HT-29 (cell line): ENCODE data around the gene POLN. TPM values are rescaled to one million over a fixed set of nuclear protein-coding genes. Genes with fewer than 3 reads are reported as not detected.
"Not testable (repeated sequence)": the region's sequence is repeated elsewhere in the genome, so short reads cannot be mapped to it uniquely, and the experiment has no call there.

Experiments used
- DNase-seq: peaks from one replicate; pipeline ENCODE4 v3.0.0-alpha.2; 2015; ENCODE audit warnings: low spot score
- total RNA-seq: library from RNA; depleted of rRNA; stranded (reverse); fragments of >200 nt; shearing (Covaris generic); gene quantifications from 2 replicates; pipeline ENCODE4 v1.2.3, GENCODE V29; 2014

The POLN gene
- total RNA-seq, 1 experiment from 2014 or later, result 0.71 TPM

GRCh38 chr4:2275546-2276251 lies 33.8 kb upstream of the POLN start:
- DNase-seq, result no peak

DNA sequence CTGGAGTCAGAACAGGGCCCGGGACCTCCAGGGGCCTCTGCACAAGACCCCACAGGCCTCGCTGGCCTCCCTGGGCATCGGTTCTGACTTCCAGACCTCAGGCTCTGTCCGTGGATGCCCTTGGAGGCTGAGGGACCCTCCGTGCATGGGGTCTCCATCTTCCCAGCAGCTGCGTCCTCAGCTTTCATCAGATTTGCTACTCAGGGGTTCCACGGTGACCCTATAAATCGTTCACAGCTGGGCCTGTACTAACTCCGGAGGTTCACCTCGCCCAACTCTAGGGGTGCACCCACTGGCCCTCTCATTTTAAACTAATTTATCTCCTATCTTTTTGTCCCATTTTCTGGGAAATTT lies 33.1 kb upstream of the POLN start:
- not testable (repeated sequence) for DNase-seq

DNA sequence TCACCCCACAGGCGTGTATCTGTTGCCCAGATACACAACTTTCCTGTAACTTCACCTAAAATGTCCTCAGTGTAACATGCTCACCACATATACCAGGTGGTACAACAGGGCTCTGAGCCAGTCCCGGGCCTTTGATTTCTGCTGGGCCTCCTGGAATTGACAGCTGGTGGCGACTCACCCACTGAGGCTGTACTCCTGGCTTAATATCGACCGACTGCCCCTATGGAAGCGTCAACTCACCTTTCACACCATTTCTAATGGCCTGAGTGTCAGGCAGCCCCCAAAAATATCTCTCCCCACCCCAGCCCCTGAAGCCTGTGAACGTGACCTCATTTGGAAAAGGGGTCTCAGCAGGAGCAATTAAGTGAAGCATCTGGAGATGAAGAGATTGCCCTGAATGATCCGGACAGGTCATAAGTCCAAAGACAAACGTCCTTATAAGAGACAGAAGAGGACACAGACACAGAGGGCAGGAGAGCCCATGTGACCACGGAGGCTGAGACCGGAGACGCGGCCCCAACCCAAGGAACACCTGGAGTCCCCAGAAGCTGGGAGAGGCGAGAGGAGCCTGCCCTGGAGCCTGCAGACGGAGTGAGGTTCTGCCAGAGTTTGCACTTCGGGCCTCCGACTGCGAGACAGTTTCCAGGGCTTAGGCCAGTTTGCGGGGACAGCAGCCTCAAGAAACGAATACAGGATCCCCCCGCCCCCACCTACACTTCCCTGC lies 32.6 kb upstream of the POLN start:
- DNase-seq, result no peak

DNA sequence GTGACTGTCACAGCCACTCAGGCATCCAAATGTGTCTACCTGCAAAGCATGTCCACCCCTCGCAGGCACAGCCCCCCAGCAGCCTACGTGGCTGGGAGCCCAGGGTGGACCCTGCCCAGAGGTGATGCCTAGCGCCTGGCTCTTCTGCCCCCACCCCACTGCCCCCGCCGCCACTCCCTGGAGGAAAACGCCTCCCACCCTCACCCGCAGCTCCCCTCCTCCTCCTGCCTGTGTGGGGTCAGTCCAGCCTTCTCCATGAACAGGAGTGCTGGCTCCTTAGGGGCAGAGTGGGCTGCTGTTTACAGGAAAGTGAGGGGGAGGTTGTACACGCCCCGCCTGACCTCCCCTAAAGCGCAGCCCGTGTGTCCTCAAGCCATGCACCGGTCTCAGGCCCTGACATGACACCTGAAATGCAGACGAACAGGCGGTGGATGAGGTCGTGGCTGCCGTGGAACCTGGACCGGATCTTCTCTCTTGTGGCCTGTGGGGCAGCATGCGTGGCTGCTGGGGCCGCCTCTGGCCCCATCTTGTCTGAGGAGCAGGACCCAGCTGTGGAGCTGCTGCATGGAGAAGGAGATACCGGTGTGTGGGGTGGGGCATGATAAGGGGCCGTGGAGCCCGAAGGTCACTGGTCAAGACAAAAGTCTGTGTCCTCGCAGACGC lies 31.9 kb upstream of the POLN start:
- DNase-seq, result no peak

GRCh38 chr4:2273221-2273620 lies 31.3 kb upstream of the POLN start:
- no peak for DNase-seq

DNA sequence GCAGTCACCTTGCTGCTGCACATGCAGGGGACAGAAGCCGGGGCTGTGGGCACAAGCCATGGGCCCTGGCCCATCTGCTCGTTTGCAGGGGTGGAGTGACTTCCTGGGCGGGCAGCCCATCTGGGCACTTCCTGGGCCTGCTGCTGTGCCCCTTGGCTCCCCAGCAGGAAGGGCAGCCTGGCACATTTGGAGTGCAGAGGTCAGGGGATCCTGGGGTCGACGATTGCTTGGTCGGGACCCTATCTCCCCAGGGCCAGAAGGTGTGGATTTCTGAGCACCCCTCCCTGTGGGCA lies 30.9 kb upstream of the POLN start:
- DNase-seq, result no peak

- no peak for DNase-seq
These were observed 30.3 kb upstream of the POLN start for GRCh38 chr4:2272026-2272827.

- DNase-seq, result no peak
These were observed 29.5 kb upstream of the POLN start for GRCh38 chr4:2271279-2272025.

- no peak for DNase-seq
These were observed 28.6 kb upstream of the POLN start for GRCh38 chr4:2270341-2271165.

DNA sequence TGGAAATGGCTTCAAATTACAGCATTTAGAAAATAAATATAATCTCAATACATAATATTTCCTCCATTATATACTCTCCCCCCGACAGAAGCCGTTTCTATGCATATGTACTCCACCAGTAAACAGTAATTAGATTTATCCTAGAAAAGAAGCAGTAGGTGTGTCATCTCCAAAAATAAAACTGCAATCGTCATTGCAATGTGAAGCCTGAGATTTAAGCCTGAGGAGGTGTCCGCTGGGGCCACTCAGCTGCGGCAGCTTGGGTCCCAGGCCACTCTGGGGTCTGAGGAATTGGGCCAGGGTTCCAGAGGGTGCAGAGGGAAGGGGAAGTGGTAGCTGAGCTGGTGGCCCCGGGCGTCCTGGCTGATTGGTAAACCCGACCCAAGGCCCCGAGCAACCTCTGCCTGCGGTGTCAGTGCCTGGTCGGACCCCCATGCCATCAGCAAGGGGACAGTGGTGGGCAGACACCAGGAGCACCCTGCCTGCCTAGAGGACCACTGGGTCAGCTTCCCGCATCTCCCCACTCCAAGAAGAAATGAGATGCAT lies 27.8 kb upstream of the POLN start:
- no peak for DNase-seq

DNA sequence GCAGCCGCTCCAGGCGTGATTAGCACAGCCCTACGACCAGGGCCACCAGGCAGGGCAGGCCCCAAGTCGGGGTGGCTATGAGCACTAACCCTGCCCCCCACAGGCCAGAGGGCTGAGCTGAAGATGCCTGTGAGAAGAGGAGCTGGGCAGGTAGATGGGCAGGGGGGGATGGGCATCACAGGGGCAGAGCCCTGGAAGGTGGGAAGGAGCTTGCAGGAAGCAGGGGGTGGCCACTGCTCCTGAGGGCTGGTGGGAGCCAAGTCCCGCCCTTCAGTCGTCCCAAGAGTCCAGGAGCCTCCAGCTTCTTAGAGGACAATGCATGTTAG lies 27.2 kb upstream of the POLN start:
- no peak for DNase-seq

- DNase-seq, result no peak
These were observed 26.7 kb upstream of the POLN start for GRCh38 chr4:2268357-2269205.

DNA sequence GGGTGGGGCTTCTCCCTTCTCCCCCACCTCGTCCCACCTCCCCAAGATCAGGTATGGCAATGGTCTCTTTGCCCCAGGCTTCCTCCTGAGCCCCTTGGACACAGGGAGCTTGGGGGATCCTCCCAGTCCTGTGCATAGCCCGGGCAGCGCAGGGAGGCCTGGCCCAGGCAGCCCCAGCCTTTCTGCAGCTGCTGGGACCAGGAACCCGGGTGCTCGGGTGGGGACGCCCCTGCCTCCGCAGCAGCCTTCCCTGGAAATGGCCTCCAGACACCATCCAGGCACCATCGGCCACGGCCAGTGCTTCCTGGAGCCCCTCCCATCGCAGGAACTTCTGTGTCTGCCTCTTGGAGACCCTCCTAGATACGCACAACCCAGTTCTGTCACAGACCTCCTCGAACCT lies 25.9 kb upstream of the POLN start:
- no peak for DNase-seq

DNA sequence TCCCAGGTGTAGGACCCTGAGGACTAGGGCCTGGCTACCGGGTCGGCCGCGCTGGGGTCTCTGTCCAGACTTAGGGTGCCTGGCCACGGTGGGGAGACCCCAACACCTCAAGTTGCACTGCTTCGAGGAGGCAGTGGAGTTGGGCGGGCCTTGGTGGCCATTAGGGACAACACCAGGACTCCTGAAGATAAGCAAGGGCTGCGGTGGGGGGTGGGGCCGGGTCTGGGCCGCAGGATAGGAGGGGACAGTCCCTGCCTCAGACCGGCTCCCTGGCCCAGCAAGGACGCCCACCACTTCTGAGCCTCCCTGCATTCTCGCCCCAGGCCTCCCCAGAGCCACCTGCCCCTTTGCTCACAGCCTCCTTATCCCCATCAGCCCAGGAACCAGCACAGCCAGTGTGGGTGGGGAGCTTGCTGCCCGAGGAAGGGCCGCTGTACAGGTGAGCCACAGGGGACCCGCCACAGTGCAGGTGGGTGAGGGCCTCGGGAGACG lies 25.4 kb upstream of the POLN start:
- no peak for DNase-seq

DNA sequence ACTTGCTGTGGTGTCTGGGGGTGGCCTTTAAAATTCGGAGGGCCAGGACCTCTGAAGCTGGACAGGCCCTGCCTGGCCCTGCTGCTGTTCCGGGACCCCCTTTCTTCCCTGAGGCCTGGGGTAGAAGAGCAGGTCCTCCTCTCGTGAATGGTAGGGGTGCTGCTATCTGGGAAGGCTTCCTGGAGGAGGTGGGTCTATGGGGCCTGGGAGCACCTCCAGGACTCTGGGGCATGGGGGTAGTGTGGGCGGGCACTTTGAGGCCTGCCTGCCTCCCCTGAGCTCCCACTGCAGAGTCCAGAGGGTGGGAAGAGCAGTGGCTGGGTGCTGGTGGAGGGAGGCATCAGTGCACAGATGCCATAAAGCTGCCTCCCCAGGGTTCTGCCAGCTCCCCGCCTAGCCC lies 24.9 kb upstream of the POLN start:
- no peak for DNase-seq

GRCh38 chr4:2266181-2266580 lies 24.3 kb upstream of the POLN start:
- DNase-seq, result no peak

GRCh38 chr4:2265113-2266110 lies 23.5 kb upstream of the POLN start:
- no peak for DNase-seq

DNA sequence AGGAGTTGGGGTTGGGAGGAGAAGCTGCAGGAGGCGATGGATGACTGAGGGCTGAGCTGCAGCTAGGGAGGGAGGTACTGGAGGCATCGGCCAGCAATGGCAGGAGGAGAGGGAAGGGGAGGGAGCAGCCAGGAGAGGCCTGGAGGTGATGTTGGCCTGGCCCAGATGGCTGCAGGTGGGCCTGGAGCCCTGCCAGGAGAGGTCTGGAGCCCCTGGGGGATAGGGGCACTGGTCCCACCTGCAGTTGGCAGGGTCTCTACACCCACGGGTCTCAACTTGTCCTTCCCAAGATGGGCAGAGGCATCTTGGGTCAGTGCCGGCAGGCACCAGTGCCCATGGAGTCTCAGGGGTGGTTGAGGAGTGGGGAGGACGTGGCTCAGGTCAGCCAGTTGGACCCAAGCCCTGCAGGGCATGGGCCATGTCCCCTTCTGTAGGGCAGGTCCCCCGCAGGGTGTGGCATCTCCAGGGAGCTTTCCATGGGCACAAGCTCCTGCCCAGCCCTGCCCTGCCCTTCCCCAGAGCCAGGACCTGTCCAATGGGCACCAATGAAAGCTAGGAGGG lies 22.6 kb upstream of the POLN start:
- DNase-seq, result no peak
